HepG2 (cell line): Measurements from ENCODE around the gene PEAK1. TPM values are rescaled to one million over a fixed set of nuclear protein-coding genes. Genes with fewer than 3 reads are reported as not detected.

Source experiments
- ATAC-seq: fragments of 200-7000 bp; cut with Tn5 transposase; 3 replicates; pipeline ENCODE4 v1.9.1; 2020; ENCODE audit warnings: mild to moderate bottlenecking, moderate library complexity
- BruUV-seq: library from RNA; stranded (reverse); fragments of 400-500 nt; replicated peaks from 2 replicates; lab custom pipeline; 2021; lab: Mats Ljungman, UMichigan
- CTCF ChIA-PET: fragments of 300-600 bp; formaldehyde crosslinking; extraction: SDS; loops from one replicate; lab custom pipeline; 2021; ENCODE audit warnings: low total read pairs, inconsistent platforms, low intra/inter-chr PET ratio; lab: Yijun Ruan, JAX
- POLR2A ChIA-PET: fragments of 350-600 bp; sonication (Branson Sonifier 250); formaldehyde crosslinking; loops from one replicate; lab custom pipeline; 2020; ENCODE audit warnings: antibody characterized with exemption, inconsistent platforms; lab: Yijun Ruan, JAX
- DNase-seq: peaks from one replicate; pipeline ENCODE4 v3.0.0-alpha.2; 2015; ENCODE audit warnings: low spot score
- FAIRE-seq: peaks from 3 replicates; lab custom pipeline; 2011; peaks lifted over from hg19 to GRCh38; lab: Jason Lieb, UNC
- H2AFZ ChIP-seq: one replicate; pipeline ENCODE4 v1.6.1; 2011; ENCODE audit warnings: low read length, inconsistent platforms
- H3K27ac ChIP-seq: fragments of 300-600 bp; 3 replicates; pipeline ENCODE4 v1.8.0; 2011; ENCODE audit warnings: mixed run types, mild to moderate bottlenecking, mixed read lengths, low read length, inconsistent platforms; ENCODE audit not compliant: insufficient read depth; ENCODE audit errors: extremely low read length
- H3K27me3 ChIP-seq, 2 experiments: fragments of 200-600 bp in 1 of 2; 2 replicates in 1 of 2; 3 replicates in 1 of 2; pipeline versions ENCODE4 v1.6.0 to v1.8.0; 2011; ENCODE audit warnings: low read length in 2 of 2, mild to moderate bottlenecking in 2 of 2, moderate library complexity in 2 of 2, inconsistent platforms in 1 of 2; ENCODE audit not compliant: insufficient read depth in 2 of 2, control insufficient read depth in 1 of 2
- H3K36me3 ChIP-seq, 2 experiments: fragments of 200-600 bp in 1 of 2; replicated peaks in 1 of 2; 2 replicates in 1 of 2; 3 replicates in 1 of 2; pipeline versions ENCODE4 v1.5.1 to v1.8.0; 2011; ENCODE audit warnings: low read length in 2 of 2, inconsistent platforms in 1 of 2; ENCODE audit not compliant: insufficient read depth in 2 of 2, control insufficient read depth in 1 of 2
- H3K4me1 ChIP-seq: 2 replicates; pipeline ENCODE4 v1.5.1; 2012; ENCODE audit warnings: low read length, inconsistent platforms; ENCODE audit not compliant: insufficient read depth
- H3K4me2 ChIP-seq: 2 replicates; pipeline ENCODE4 v1.6.0; 2011; ENCODE audit warnings: low read depth, low read length, inconsistent platforms
- H3K4me3 ChIP-seq, 3 experiments: fragments of 200-600 bp in 1 of 3; sonication (generic), shearing (Covaris generic) in 1 of 3; replicated peaks in 1 of 3; 2 replicates each; pipeline ENCODE4 v1.5.1; 2011 to 2016; ENCODE audit warnings: low read length in 3 of 3, inconsistent platforms in 2 of 3, low read depth in 2 of 3, mild to moderate bottlenecking in 2 of 3, control low read depth in 1 of 3, mixed read lengths in 1 of 3; ENCODE audit not compliant: insufficient read depth in 1 of 3
- H3K79me2 ChIP-seq: one replicate; pipeline ENCODE4 v1.6.1; 2011; ENCODE audit warnings: low read length, inconsistent platforms; ENCODE audit not compliant: insufficient read depth
- H3K9ac ChIP-seq: 2 replicates; pipeline ENCODE4 v1.6.0; 2011; ENCODE audit warnings: mild to moderate bottlenecking, low read depth, low read length, inconsistent platforms; ENCODE audit not compliant: insufficient read depth
- H3K9me3 ChIP-seq: 2 replicates; pipeline ENCODE4 v1.5.1; 2012; ENCODE audit warnings: mild to moderate bottlenecking, low read length
- H4K20me1 ChIP-seq: 2 replicates; pipeline ENCODE4 v1.6.0; 2011; ENCODE audit warnings: inconsistent platforms, mild to moderate bottlenecking, low read length, moderate library complexity; ENCODE audit not compliant: insufficient read depth
- ADNP ChIP-seq: sonication (generic); formaldehyde crosslinking; IDR thresholded peaks from 2 replicates; pipeline ENCODE4 v1.4.0; 2020; ENCODE audit warnings: missing genetic modification reagents
- ARNTL ChIP-seq: sonication (generic); formaldehyde crosslinking; IDR thresholded peaks from 2 replicates; pipeline ENCODE4 v1.4.0; 2020; ENCODE audit warnings: mild to moderate bottlenecking, missing genetic modification reagents
- CENPX ChIP-seq: sonication (generic); formaldehyde crosslinking; IDR thresholded peaks from 2 replicates; pipeline ENCODE4 v1.9.0; 2021; ENCODE audit warnings: mild to moderate bottlenecking, missing genetic modification reagents, moderate library complexity
- DNMT3B ChIP-seq: conservative IDR thresholded peaks from 2 replicates; pipeline ENCODE4 v1.6.1; 2016; ENCODE audit warnings: missing biosample characterization, control low read depth
- HNRNPUL1 ChIP-seq: fragments of 200-400 bp; formaldehyde crosslinking; IDR thresholded peaks from 2 replicates; pipeline ENCODE4 v1.6.1; 2017; ENCODE audit warnings: low read depth, mild to moderate bottlenecking, low read length, moderate library complexity
- IRX3 ChIP-seq: sonication (generic); formaldehyde crosslinking; IDR thresholded peaks from 2 replicates; pipeline ENCODE4 v1.8.1; 2023; ENCODE audit warnings: mild to moderate bottlenecking, low read depth, missing genetic modification reagents, borderline replicate concordance
- KLF16 ChIP-seq, 2 experiments: sonication (generic) in 1 of 2; formaldehyde crosslinking in 1 of 2; IDR thresholded peaks; 2 replicates each; pipeline versions ENCODE4 v1.6.1 to v1.8.0; 2016 to 2023; ENCODE audit warnings: missing genetic modification reagents in 2 of 2, missing compliant biosample characterization in 1 of 2
- MAFF ChIP-seq: IDR thresholded peaks from 2 replicates; pipeline ENCODE4 v1.6.1; 2011; ENCODE audit warnings: low read depth, low read length, improper control_type of control experiment
- MBNL3 ChIP-seq: fragments of 250-450 bp; sonication (Bioruptor Pico); conservative IDR thresholded peaks from 2 replicates; pipeline ENCODE4 v1.8.0; 2022; ENCODE audit warnings: mild to moderate bottlenecking, inconsistent platforms
- NAIF1 ChIP-seq: sonication (generic); formaldehyde crosslinking; IDR thresholded peaks from 2 replicates; pipeline ENCODE4 v1.5.0; 2020; ENCODE audit warnings: mild to moderate bottlenecking, missing genetic modification reagents, borderline replicate concordance
- PATZ1 ChIP-seq: sonication (generic); formaldehyde crosslinking; IDR thresholded peaks from 2 replicates; pipeline ENCODE4 v1.4.0; 2020; ENCODE audit warnings: missing genetic modification reagents
- TARDBP ChIP-seq: sonication (generic); formaldehyde crosslinking; IDR thresholded peaks from 2 replicates; pipeline ENCODE4 v1.8.0; 2022; ENCODE audit warnings: mild to moderate bottlenecking, missing genetic modification reagents
- TBX2 ChIP-seq: sonication (generic); formaldehyde crosslinking; IDR thresholded peaks from 2 replicates; pipeline ENCODE4 v1.5.0; 2020; ENCODE audit warnings: missing genetic modification reagents, mild to moderate bottlenecking, borderline replicate concordance
- TIGD3 ChIP-seq: sonication (generic); formaldehyde crosslinking; IDR thresholded peaks from 2 replicates; pipeline ENCODE4 v1.5.1; 2020; ENCODE audit warnings: mild to moderate bottlenecking, missing genetic modification reagents, borderline replicate concordance
- ZNF160 ChIP-seq: sonication (generic); formaldehyde crosslinking; IDR thresholded peaks from 2 replicates; pipeline ENCODE4 v1.8.0; 2022; ENCODE audit warnings: mild to moderate bottlenecking, inconsistent platforms, missing genetic modification reagents
- ZNF710 ChIP-seq: sonication (generic); formaldehyde crosslinking; IDR thresholded peaks from 2 replicates; pipeline ENCODE4 v1.5.0; 2020; ENCODE audit warnings: mild to moderate bottlenecking, missing genetic modification reagents, borderline replicate concordance
- ZZZ3 ChIP-seq: sonication (generic); formaldehyde crosslinking; IDR thresholded peaks from 2 replicates; pipeline ENCODE4 v1.4.0; 2020; ENCODE audit warnings: missing genetic modification reagents, mild to moderate bottlenecking, borderline replicate concordance
- WGBS: methylation state at CpG from one replicate; pipeline ENCODE4 v1.1.6; 2017; ENCODE audit warnings: low lambda C conversion rate; 5-methylcytosine and 5-hydroxymethylcytosine counted together
- in situ Hi-C: cut with HindIII; loops from 2 replicates; pipeline ENCODE4 v1.10.0; 2017; ENCODE audit warnings: low pct_unique_long_range_greater_than_20kb; ENCODE audit not compliant: extremely low pct_ligation_motif_present
- intact Hi-C: fragments of 100-400 bp; cut with micrococcal nuclease; formaldehyde crosslinking; loops from one replicate; pipeline ENCODE4 v1.10.0; 2022; ENCODE audit not compliant: unreplicated experiment
- polyA plus RNA-seq, 8 experiments: library from polyadenylated mRNA; depleted of rRNA in 3 of 8; stranded (reverse) in 7 of 8; unstranded in 1 of 8; fragments of >200 nt; fragmentation: Illumina TruSeq in 4 of 8; extraction: Trizol in 4 of 8; gene quantifications; 2 replicates each; pipeline versions ENCODE4 v1.2.1 to v1.2.3, GENCODE V29; 2011 to 2016; ENCODE audit warnings: low read depth in 4 of 8, missing spikeins in 1 of 8, mixed read lengths in 1 of 8; ENCODE audit not compliant: insufficient read depth in 1 of 8
- total RNA-seq, 5 experiments: library from RNA; depleted of rRNA; stranded (reverse); fragments of >200 nt; fragmentation: Illumina TruSeq; extraction: Trizol; gene quantifications; 2 replicates each; pipeline ENCODE4 v1.2.3, GENCODE V29; 2016; ENCODE audit warnings: low read depth in 1 of 5
- TF ChIP-seq, protein P1 (sequence below): IDR thresholded peaks from 2 replicates; pipeline ENCODE4 v1.6.1; 2016; ENCODE audit warnings: control low read depth

Gene PEAK1
- total and polyA plus RNA-seq, 2 of the 13 experiments (the other 11 are each of a cell fraction or from before 2014, with no cell fraction given) = 6.0 to 6.6 TPM

DNA sequence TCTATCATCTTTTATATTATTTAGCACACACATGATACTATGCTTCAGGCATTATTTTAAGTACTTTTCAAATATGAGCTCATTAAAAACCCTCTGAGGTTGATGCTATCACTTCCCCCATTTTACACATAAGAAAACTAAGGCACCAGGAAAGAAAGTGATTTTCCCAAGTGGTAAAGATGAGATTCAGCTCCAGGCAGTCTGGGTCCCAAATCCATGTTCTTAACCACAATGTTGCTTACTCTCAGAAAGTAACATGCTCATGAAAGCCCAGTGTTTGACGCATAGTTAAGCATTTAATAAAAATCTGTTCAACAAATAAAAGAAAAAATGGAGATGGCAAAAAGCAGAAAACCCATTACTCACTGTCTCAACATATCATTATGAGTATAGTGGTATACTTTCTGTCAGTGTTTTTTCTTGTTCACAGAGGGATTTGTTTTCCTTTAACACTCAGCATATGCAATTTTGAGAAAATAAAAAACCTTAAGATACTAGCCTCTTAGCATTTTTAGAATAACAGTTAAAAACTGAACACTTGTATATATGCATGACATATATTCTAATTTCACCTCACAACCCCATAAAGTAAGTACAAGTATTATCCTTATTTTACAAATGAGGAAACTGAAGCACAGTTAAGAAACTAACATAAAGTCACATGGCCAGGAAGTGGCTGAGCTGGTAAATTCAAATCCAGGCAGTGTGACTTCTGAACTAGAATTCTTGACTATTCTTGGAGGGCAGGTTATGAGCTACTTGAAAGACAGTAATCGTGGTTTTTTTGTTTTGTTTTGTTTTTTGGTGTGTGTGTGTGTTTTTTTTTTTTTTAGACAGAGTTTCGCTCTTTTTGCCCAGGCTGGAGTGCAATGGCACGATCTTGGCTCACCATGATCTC lies 10.4 kb downstream of the PEAK1 start:
- CTCF ChIA-PET = no interaction called here
- Histone ChIP-seq H3K9me3 (no peaks in the 10 kb centered on the region), H3K79me2 (peaks cover 67% of the 10 kb centered on the region), H3K27me3 (no peaks in the 10 kb centered on the region), H3K4me3 (no peak overlapping the region), H3K4me1 (peaks cover 22% of the 10 kb centered on the region), H3K36me3 (no peaks in the 10 kb centered on the region), H3K27ac (no peak overlapping the region), H3K4me2 (no peak overlapping the region), H3K9ac (no peak overlapping the region), H4K20me1 (no peaks in the 10 kb centered on the region), H2AFZ (no peak overlapping the region)
- no peak for TF ChIP-seq TIGD3 (CRISPR knock-in tag)
- no peak for TF ChIP-seq IRX3 (CRISPR knock-in tag)
- no peak for TF ChIP-seq PATZ1 (CRISPR knock-in tag)
- no peak for TF ChIP-seq MBNL3 (CRISPR knock-in tag)
- TF ChIP-seq, protein P1, sequence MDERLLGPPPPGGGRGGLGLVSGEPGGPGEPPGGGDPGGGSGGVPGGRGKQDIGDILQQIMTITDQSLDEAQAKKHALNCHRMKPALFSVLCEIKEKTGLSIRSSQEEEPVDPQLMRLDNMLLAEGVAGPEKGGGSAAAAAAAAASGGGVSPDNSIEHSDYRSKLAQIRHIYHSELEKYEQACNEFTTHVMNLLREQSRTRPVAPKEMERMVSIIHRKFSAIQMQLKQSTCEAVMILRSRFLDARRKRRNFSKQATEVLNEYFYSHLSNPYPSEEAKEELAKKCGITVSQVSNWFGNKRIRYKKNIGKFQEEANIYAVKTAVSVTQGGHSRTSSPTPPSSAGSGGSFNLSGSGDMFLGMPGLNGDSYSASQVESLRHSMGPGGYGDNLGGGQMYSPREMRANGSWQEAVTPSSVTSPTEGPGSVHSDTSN (CRISPR knock-in tag) = no peak
- no peak for TF ChIP-seq ADNP (CRISPR knock-in tag)
- TF ChIP-seq TARDBP (CRISPR knock-in tag) = no peak
- no peak for TF ChIP-seq KLF16 (CRISPR knock-in tag; IDR thresholded peaks at IDR 0.05)
- no peak for TF ChIP-seq MAFF
- no peak for TF ChIP-seq ZNF710 (CRISPR knock-in tag)
- no peak for TF ChIP-seq ARNTL (CRISPR knock-in tag)
- TF ChIP-seq NAIF1 (CRISPR knock-in tag) = no peak
- TF ChIP-seq CENPX = no peak
- no peak for TF ChIP-seq ZZZ3 (CRISPR knock-in tag)
- no peak for TF ChIP-seq DNMT3B (CRISPR knock-in tag)
- no peak for TF ChIP-seq HNRNPUL1
- no peak for TF ChIP-seq TBX2
- no peak for TF ChIP-seq ZNF160
- FAIRE-seq = no peak
- in situ Hi-C loops (no loop called here), intact Hi-C loops (no loop called here)
- ATAC-seq = no peak
- POLR2A ChIA-PET = no interaction called here
- no peak for DNase-seq
- BruUV-seq = no TSS peak
- WGBS = 91% methylated on average over 4 of the region's 4 CpGs
